Sigmoid colon (tissue), 4 donors: ENCODE data around the gene CAPN8.

Source experiments
- CTCF ChIP-seq, 4 experiments: fragments of 450-650 bp in 3 of 4; fragments of 200-600 bp in 1 of 4; IDR thresholded peaks; one replicate each; pipeline ENCODE4 v1.5.1; 2016 to 2019; ENCODE audit warnings: antibody characterized with exemption in 4 of 4, mild to moderate bottlenecking in 3 of 4, moderate library complexity in 2 of 4
- POLR2AphosphoS5 ChIP-seq, 4 donors: sonication (generic); formaldehyde crosslinking; IDR thresholded peaks; one replicate each; pipeline ENCODE4 v1.6.1; 2017; ENCODE audit warnings: antibody characterized with exemption in 4 of 4

GRCh38 chr1:223556414-223557129 lies 108.9 kb downstream of the CAPN8 start:
- peak in 1 of 4 experiments; percentile 33 for TF ChIP-seq CTCF (IDR thresholded peaks at IDR 0.05)
- TF ChIP-seq POLR2AphosphoS5 (IDR thresholded peaks at IDR 0.05): no peak
